Astrocyte (in vitro differentiated cells and primary cell): ENCODE measurements around the gene CNEP1R1. TPM values are rescaled to one million over a fixed set of nuclear protein-coding genes. Genes with fewer than 3 reads are reported as not detected.

Experiments used
- DNase-seq: peaks from one replicate; pipeline ENCODE4 v3.0.0-alpha.2; 2010; ENCODE audit warnings: low read depth
- FAIRE-seq: peaks from 2 replicates; lab custom pipeline; 2011; peaks lifted over from hg19 to GRCh38; lab: Jason Lieb, UNC
- H2AFZ ChIP-seq: 2 replicates; pipeline ENCODE4 v1.6.0; 2012; ENCODE audit warnings: low read depth, low read length, inconsistent platforms
- H3K27ac ChIP-seq: 2 replicates; pipeline ENCODE4 v1.5.1; 2011; ENCODE audit warnings: low read depth, low read length, inconsistent platforms
- H3K27me3 ChIP-seq: 2 replicates; pipeline ENCODE4 v1.6.0; 2011; ENCODE audit warnings: low read length, inconsistent platforms; ENCODE audit not compliant: insufficient read depth
- H3K36me3 ChIP-seq: 2 replicates; pipeline ENCODE4 v1.5.1; 2011; ENCODE audit warnings: low read length, inconsistent platforms; ENCODE audit not compliant: insufficient read depth
- H3K4me1 ChIP-seq: 2 replicates; pipeline ENCODE4 v1.5.1; 2011; ENCODE audit warnings: low read length, inconsistent platforms; ENCODE audit not compliant: insufficient read depth
- H3K4me2 ChIP-seq: 2 replicates; pipeline ENCODE4 v1.6.0; 2012; ENCODE audit warnings: low read length, inconsistent platforms
- H3K4me3 ChIP-seq: 2 replicates; pipeline ENCODE4 v1.5.1; 2011; ENCODE audit warnings: low read depth, mild to moderate bottlenecking, low read length, inconsistent platforms; ENCODE audit not compliant: insufficient read depth
- H3K79me2 ChIP-seq: 2 replicates; pipeline ENCODE4 v1.6.0; 2012; ENCODE audit warnings: mild to moderate bottlenecking, low read length, inconsistent platforms; ENCODE audit not compliant: insufficient read depth
- H3K9ac ChIP-seq: 2 replicates; pipeline ENCODE4 v1.6.0; 2012; ENCODE audit warnings: mild to moderate bottlenecking, low read length, inconsistent platforms
- H3K9me3 ChIP-seq: 2 replicates; pipeline ENCODE4 v1.5.1; 2012; ENCODE audit warnings: low read depth, mild to moderate bottlenecking, low read length, inconsistent platforms; ENCODE audit not compliant: insufficient read depth
- H4K20me1 ChIP-seq: 2 replicates; pipeline ENCODE4 v1.6.0; 2012; ENCODE audit warnings: low read length, inconsistent platforms; ENCODE audit not compliant: insufficient read depth
- H3K27ac Mint-ChIP-seq: one replicate; pipeline ENCODE4 v1.8.0; 2021; ENCODE audit warnings: mild to moderate bottlenecking, mixed read lengths; ENCODE audit not compliant: unreplicated experiment
- H3K27me3 Mint-ChIP-seq: one replicate; pipeline ENCODE4 v1.8.0; 2021; ENCODE audit warnings: low read depth, mixed read lengths; ENCODE audit not compliant: unreplicated experiment
- H3K36me3 Mint-ChIP-seq: one replicate; pipeline ENCODE4 v1.8.0; 2021; ENCODE audit warnings: low read depth, mixed read lengths; ENCODE audit not compliant: unreplicated experiment
- H3K4me1 Mint-ChIP-seq: one replicate; pipeline ENCODE4 v1.8.0; 2021; ENCODE audit warnings: low read depth, mixed read lengths; ENCODE audit not compliant: unreplicated experiment
- H3K4me3 Mint-ChIP-seq: one replicate; pipeline ENCODE4 v1.8.0; 2021; ENCODE audit warnings: mild to moderate bottlenecking, moderate library complexity, mixed read lengths; ENCODE audit not compliant: unreplicated experiment
- H3K9me3 Mint-ChIP-seq: one replicate; pipeline ENCODE4 v1.8.0; 2021; ENCODE audit warnings: mild to moderate bottlenecking, mixed read lengths; ENCODE audit not compliant: unreplicated experiment
- EZH2 ChIP-seq: IDR thresholded peaks from 2 replicates; pipeline ENCODE4 v1.6.1; 2012; ENCODE audit warnings: mild to moderate bottlenecking, low read length, inconsistent platforms; ENCODE audit not compliant: insufficient read depth
- total RNA-seq: library from RNA; stranded (reverse); gene quantifications from 2 replicates; pipeline ENCODE4 v1.2.1, GENCODE V29; 2021
- TF ChIP-seq, protein P1 (sequence below): IDR thresholded peaks from 2 replicates; pipeline ENCODE4 v1.5.1; 2011; ENCODE audit warnings: low read depth, mild to moderate bottlenecking, inconsistent platforms, low read length, moderate library complexity; ENCODE audit not compliant: insufficient read depth

The CNEP1R1 gene
- total RNA-seq, 1 donor from 2014 or later = 31.1 TPM

DNA sequence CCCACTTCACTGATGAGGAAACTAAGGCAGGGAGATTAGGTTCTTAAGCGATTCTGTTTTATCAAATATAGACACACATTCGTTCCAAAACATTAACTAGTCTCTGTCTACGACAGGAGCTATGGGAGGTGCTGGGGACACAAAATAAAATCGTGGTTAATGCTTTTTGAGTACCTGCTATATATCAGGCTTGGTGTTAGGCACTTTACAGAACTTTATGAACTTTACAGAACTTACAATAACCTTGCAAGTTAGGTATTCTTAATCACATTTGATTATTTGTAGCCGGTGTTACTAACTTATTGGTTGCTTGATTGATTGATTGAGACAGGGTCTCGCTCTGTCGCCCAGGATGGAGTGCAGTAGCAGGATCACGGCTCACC lies 40.2 kb downstream of the CNEP1R1 start:
- Histone ChIP-seq H3K27ac (no peak overlapping the region), H3K79me2 (peaks cover 38% of the 10 kb centered on the region), H3K9ac (no peak overlapping the region), H2AFZ (peak overlapping the region; percentile 70), H3K9me3 (no peaks in the 10 kb centered on the region), H3K4me1 (peaks cover 18% of the 10 kb centered on the region), H4K20me1 (peaks cover 36% of the 10 kb centered on the region), H3K36me3 (peaks cover 11% of the 10 kb centered on the region), H3K27me3 (no peaks in the 10 kb centered on the region), H3K4me2 (peak overlapping the region; percentile 98), H3K4me3 (peak overlapping the region; percentile 8)
- peak overlapping the region; percentile 86 for H3K4me3 Mint-ChIP-seq
- H3K36me3 Mint-ChIP-seq = peaks cover 3% of the 10 kb centered on the region
- TF ChIP-seq, protein P1, sequence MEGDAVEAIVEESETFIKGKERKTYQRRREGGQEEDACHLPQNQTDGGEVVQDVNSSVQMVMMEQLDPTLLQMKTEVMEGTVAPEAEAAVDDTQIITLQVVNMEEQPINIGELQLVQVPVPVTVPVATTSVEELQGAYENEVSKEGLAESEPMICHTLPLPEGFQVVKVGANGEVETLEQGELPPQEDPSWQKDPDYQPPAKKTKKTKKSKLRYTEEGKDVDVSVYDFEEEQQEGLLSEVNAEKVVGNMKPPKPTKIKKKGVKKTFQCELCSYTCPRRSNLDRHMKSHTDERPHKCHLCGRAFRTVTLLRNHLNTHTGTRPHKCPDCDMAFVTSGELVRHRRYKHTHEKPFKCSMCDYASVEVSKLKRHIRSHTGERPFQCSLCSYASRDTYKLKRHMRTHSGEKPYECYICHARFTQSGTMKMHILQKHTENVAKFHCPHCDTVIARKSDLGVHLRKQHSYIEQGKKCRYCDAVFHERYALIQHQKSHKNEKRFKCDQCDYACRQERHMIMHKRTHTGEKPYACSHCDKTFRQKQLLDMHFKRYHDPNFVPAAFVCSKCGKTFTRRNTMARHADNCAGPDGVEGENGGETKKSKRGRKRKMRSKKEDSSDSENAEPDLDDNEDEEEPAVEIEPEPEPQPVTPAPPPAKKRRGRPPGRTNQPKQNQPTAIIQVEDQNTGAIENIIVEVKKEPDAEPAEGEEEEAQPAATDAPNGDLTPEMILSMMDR = no peak
- no peak for TF ChIP-seq EZH2
- FAIRE-seq (no peak), DNase-seq (no peak)
- H3K9me3 Mint-ChIP-seq = peaks cover 2% of the 10 kb centered on the region
- H3K4me1 Mint-ChIP-seq = peaks cover 21% of the 10 kb centered on the region
- H3K27me3 Mint-ChIP-seq = no peaks in the 10 kb centered on the region
- no peak overlapping the region for H3K27ac Mint-ChIP-seq

DNA sequence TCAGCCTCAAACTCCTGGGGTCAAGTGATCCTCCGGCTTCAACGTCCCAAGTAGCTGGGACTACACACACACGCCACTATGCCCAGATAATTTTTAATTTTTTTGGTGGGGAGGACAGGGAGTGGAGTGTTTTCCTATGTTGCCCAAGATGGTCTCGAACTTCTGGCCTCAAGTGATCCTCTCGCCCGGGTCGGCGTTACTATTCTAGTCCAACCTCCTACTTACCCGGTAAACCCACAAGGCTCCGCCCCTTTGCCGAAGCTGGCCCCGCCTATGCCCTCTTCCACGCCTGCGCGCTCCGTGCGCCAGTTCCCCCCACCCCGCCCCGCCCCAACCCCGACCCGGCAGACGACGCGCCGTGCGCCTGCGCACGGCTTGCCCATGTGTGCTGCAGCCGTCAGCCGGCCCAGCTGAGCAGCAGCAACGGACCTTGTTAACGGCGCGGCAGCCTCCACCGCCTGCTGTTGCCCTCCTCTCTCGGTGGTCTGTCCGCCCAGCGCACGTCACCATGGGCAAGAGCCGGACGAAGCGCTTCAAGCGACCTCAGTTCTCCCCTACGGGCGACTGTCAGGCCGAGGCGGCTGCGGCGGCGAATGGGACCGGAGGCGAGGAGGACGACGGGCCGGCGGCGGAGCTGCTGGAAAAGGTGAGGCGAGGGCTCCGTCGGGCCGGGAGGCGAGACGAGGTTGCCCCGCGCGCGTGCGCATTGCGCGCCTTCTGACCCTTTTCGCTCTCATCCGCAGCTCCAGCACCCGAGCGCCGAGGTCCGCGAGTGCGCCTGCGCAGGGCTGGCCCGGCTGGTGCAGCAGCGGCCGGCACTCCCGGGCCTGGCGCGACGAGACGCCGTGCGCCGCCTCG lies 40.8 kb downstream of the CNEP1R1 start, which contains the start of gene HEATR3:
TSS of gene HEATR3 (plus strand) at position 347 of the 858 bp plus-strand sequence. CDS start at position 509, 162 bp downstream.
- TF ChIP-seq EZH2 = no peak
- TF ChIP-seq, protein P1 = no peak
- Mint-ChIP-seq H3K27me3 (no peaks in the 10 kb centered on the region), H3K27ac (peak within 1 kb of the TSS; percentile 81), H3K36me3 (peaks cover 3% of the 10 kb centered on the region), H3K4me3 (peak within 1 kb of the TSS; percentile 98), H3K9me3 (peaks cover 2% of the 10 kb centered on the region), H3K4me1 (peaks cover 21% of the 10 kb centered on the region)
- Histone ChIP-seq H3K36me3 (peaks cover 15% of the 10 kb centered on the region), H4K20me1 (peaks cover 39% of the 10 kb centered on the region), H3K27ac (peak within 1 kb of the TSS; percentile 93), H3K9me3 (no peaks in the 10 kb centered on the region), H3K4me1 (peaks cover 18% of the 10 kb centered on the region), H3K27me3 (no peaks in the 10 kb centered on the region), H3K9ac (peak within 1 kb of the TSS; percentile 94), H3K79me2 (peaks cover 41% of the 10 kb centered on the region), H3K4me3 (peak within 1 kb of the TSS; percentile 89), H2AFZ (peak within 1 kb of the TSS; percentile 100), H3K4me2 (peak within 1 kb of the TSS; percentile 98)
- peak; percentile 71 for DNase-seq
- FAIRE-seq = no peak
